Measurements from ENCODE around the gene MARCHF3. TPM values are rescaled to one million over a fixed set of nuclear protein-coding genes. Genes with fewer than 3 reads are reported as not detected.
"Not testable (repeated sequence)": the region's sequence is repeated elsewhere in the genome, so short reads cannot be mapped to it uniquely, and the experiment has no call there.

The MARCHF3 gene
- polyA plus RNA-seq, 10 donors, result 6.6 to 13.8 (median 9.4) TPM

GRCh38 chr5:127013407-127013806 is 17.0 kb downstream of the MARCHF3 start:
- DNase-seq, result no peak

- peak in 1 of 3 donors; percentile 32 for DNase-seq
Observed at GRCh38 chr5:127012916-127013315, 17.4 kb downstream of the MARCHF3 start.

GRCh38 chr5:127011961-127012644 is 18.3 kb downstream of the MARCHF3 start:
- no peak for DNase-seq

GRCh38 chr5:127011153-127011552 is 19.2 kb downstream of the MARCHF3 start:
- peak; percentile 76 to 82 (median 78) for DNase-seq

- no peak for DNase-seq
Observed at GRCh38 chr5:127010362-127010761, 20.0 kb downstream of the MARCHF3 start.

GRCh38 chr5:127009784-127010183 is 20.6 kb downstream of the MARCHF3 start:
- DNase-seq, result no peak

- no peak for DNase-seq
Observed at GRCh38 chr5:127008300-127008975, 21.9 kb downstream of the MARCHF3 start.

GRCh38 chr5:127007522-127007921 is 22.8 kb downstream of the MARCHF3 start:
- DNase-seq, result no peak

GRCh38 chr5:127006744-127007143 is 23.6 kb downstream of the MARCHF3 start:
- DNase-seq, result peak in 1 of 3 donors; percentile 74

GRCh38 chr5:127005282-127005681 is 25.1 kb downstream of the MARCHF3 start:
- DNase-seq, result not testable (repeated sequence)

GRCh38 chr5:127004721-127005120 is 25.6 kb downstream of the MARCHF3 start:
- no peak for DNase-seq

GRCh38 chr5:127003798-127004495 is 26.4 kb downstream of the MARCHF3 start:
- no peak for DNase-seq

- no peak for DNase-seq
Observed at GRCh38 chr5:127002390-127002789, 28.0 kb downstream of the MARCHF3 start.

GRCh38 chr5:127001621-127002296 is 28.6 kb downstream of the MARCHF3 start:
- DNase-seq, result peak in 2 of 3 donors; percentile 61 to 93

GRCh38 chr5:126998895-126999570 is 31.3 kb downstream of the MARCHF3 start:
- no peak for DNase-seq

- DNase-seq, result peak in 2 of 3 donors; percentile 57 to 59
Observed at GRCh38 chr5:126998201-126998631, 32.1 kb downstream of the MARCHF3 start.

GRCh38 chr5:126995689-126996088 is 34.7 kb downstream of the MARCHF3 start:
- no peak for DNase-seq

GRCh38 chr5:126995039-126995438 is 35.3 kb downstream of the MARCHF3 start:
- no peak for DNase-seq

GRCh38 chr5:126994485-126994884 is 35.9 kb downstream of the MARCHF3 start:
- no peak for DNase-seq

- DNase-seq, result no peak
Observed at GRCh38 chr5:126988021-126988569, 42.3 kb downstream of the MARCHF3 start.

- no peak for DNase-seq
Observed at GRCh38 chr5:126987271-126987899, 43.0 kb downstream of the MARCHF3 start.

All from muscle of back (tissue), 11 donors.